Neutrophil (primary cell): ENCODE results near the gene KMT2C.
"Not testable (repeated sequence)": the region's sequence is repeated elsewhere in the genome, so short reads cannot be mapped to it uniquely, and the experiment has no call there.

Experiments
- H3K27ac ChIP-seq: fragments of 200-600 bp; sonication (generic); 2 replicates; pipeline ENCODE4 v1.5.1; 2016; ENCODE audit warnings: mild to moderate bottlenecking, moderate library complexity
- H3K27me3 ChIP-seq: fragments of 200-600 bp; sonication (generic); 2 replicates; pipeline ENCODE4 v1.6.0; 2016; ENCODE audit warnings: mild to moderate bottlenecking
- H3K36me3 ChIP-seq: fragments of 200-600 bp; sonication (generic); 2 replicates; pipeline ENCODE4 v1.5.1; 2017
- H3K4me1 ChIP-seq, 2 experiments: fragments of 200-600 bp in 1 of 2; sonication (generic) in 1 of 2; 1 replicate in 1 of 2; 2 replicates in 1 of 2; pipeline versions ENCODE4 v1.5.1 to v1.6.1; 2013 to 2016; ENCODE audit warnings: low read depth in 1 of 2, low read length in 1 of 2, mild to moderate bottlenecking in 1 of 2, moderate library complexity in 1 of 2; ENCODE audit not compliant: control insufficient read depth in 1 of 2, insufficient read depth in 1 of 2
- H3K4me3 ChIP-seq, 2 experiments: fragments of 200-600 bp in 1 of 2; sonication (generic) in 1 of 2; 1 replicate in 1 of 2; 2 replicates in 1 of 2; pipeline ENCODE4 v1.5.1; 2013 to 2016; ENCODE audit warnings: low read depth in 1 of 2, low read length in 1 of 2, mild to moderate bottlenecking in 1 of 2, moderate library complexity in 1 of 2
- H3K9me3 ChIP-seq: fragments of 200-600 bp; sonication (generic); 2 replicates; pipeline ENCODE4 v1.5.1; 2016
- TF ChIP-seq, protein P1 (sequence below): fragments of 200-600 bp; sonication (generic); IDR thresholded peaks from 2 replicates; pipeline ENCODE4 v1.5.1; 2016; ENCODE audit warnings: antibody characterized with exemption

KMT2C gene

DNA sequence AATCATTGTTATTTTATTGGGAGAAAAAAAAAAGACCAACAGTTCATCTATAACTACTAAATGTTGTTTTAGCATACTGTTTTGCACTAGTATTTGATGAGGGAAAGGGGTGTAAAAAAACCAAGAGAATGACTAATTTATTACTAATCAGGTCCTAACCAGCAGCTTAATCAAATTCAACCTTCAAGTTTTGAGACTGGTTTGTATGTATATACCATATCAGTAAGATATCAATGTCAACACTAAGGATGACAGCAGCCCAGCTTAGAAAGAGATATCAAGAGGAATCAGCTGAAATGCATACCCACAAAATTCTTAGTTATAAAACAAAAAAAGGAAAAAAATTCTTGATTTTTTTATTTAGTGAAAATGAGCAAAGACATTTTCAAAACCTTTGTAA, 122.6 kb downstream of the KMT2C start:
- no peaks in the 10 kb centered on the region for H3K27me3 ChIP-seq
- peaks cover 38% of the 10 kb centered on the region for H3K36me3 ChIP-seq
- TF ChIP-seq, protein P1, sequence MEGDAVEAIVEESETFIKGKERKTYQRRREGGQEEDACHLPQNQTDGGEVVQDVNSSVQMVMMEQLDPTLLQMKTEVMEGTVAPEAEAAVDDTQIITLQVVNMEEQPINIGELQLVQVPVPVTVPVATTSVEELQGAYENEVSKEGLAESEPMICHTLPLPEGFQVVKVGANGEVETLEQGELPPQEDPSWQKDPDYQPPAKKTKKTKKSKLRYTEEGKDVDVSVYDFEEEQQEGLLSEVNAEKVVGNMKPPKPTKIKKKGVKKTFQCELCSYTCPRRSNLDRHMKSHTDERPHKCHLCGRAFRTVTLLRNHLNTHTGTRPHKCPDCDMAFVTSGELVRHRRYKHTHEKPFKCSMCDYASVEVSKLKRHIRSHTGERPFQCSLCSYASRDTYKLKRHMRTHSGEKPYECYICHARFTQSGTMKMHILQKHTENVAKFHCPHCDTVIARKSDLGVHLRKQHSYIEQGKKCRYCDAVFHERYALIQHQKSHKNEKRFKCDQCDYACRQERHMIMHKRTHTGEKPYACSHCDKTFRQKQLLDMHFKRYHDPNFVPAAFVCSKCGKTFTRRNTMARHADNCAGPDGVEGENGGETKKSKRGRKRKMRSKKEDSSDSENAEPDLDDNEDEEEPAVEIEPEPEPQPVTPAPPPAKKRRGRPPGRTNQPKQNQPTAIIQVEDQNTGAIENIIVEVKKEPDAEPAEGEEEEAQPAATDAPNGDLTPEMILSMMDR, result no peak
- no peak overlapping the region for H3K27ac ChIP-seq
- H3K4me3 ChIP-seq, result no peak overlapping the region
- H3K4me1 ChIP-seq, result peaks cover 0 to 3% of the 10 kb centered on the region in 2 experiments
- no peaks in the 10 kb centered on the region for H3K9me3 ChIP-seq

DNA sequence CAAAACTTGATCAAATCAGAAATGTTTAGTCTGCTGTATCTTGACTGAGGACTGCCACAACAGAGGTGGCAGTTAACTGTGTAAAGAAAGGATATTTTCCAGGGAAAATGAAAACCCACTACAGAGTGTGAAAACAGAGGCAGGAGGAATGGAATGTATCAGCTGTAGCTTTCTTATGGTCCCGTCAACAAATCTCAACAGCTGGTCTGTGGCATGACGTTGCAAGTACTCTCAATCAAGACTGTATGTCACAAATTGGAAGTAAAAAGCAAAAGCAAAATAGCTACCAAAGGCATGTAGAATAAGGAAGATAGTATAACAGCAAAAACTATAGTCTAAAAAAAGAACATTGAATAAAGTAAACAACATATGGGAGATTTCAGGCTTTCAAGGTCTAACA, 123.5 kb downstream of the KMT2C start:
- no peak overlapping the region for H3K27ac ChIP-seq
- H3K4me3 ChIP-seq, result no peak overlapping the region
- H3K4me1 ChIP-seq, result peaks cover 0 to 3% of the 10 kb centered on the region in 2 experiments
- H3K9me3 ChIP-seq, result no peaks in the 10 kb centered on the region
- no peaks in the 10 kb centered on the region for H3K27me3 ChIP-seq
- H3K36me3 ChIP-seq, result peaks cover 34% of the 10 kb centered on the region
- TF ChIP-seq, protein P1, result no peak

DNA sequence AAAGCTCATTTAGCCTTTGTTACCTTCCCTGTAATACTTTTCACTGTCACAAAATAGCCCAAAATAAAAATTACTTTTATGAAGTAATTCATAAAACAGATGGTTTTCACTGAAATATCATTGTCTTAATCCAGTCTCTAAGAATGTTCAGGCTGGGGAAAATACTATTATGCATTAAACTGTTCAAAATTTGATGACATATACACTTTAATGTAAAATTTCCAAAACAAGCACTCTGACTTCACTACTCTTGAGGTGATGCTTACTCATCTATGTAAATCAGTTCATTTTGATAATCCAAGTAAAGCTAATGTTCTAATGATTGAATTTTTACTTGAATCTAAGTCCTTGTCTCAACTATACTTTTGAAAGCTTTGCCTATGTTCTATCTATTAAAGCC, 127.9 kb downstream of the KMT2C start:
- Histone ChIP-seq H3K4me3 (no peak overlapping the region), H3K4me1 (no peaks in the 10 kb centered on the region), H3K36me3 (peaks cover 55% of the 10 kb centered on the region), H3K27me3 (no peaks in the 10 kb centered on the region), H3K9me3 (no peaks in the 10 kb centered on the region), H3K27ac (peak overlapping the region; percentile 56)
- TF ChIP-seq, protein P1, result no peak

DNA sequence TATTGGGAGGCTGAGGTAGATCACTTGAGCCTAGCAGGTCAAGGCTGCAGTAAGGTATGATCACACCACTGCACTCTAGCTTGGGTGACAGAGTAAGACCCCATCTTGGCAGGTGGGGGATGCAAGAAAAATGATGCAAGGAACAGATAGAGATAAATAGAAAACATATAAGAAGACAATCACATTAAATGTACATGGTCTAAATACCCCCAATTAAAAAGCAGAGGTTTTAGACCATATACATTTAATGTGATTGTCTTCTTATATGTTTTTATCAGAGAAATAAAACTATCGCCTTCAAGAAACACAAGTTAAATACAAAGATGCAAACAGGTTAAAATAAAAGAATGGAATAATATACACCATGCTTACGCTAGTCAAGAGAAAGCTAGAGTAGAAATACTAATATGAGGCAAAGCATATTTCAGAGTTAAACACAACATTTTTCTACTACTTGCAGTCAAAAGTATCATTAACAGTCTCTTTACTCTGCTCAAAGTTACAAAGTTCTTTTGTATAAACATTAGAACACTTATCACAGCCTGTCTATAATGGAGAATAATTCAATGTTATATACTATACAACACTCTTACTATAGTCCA, 136.2 kb downstream of the KMT2C start:
- not testable (repeated sequence) for H3K4me3 ChIP-seq, H3K27ac ChIP-seq, H3K27me3 ChIP-seq, H3K4me1 ChIP-seq, H3K9me3 ChIP-seq
- peaks cover 20% of the 10 kb centered on the region for H3K36me3 ChIP-seq

DNA sequence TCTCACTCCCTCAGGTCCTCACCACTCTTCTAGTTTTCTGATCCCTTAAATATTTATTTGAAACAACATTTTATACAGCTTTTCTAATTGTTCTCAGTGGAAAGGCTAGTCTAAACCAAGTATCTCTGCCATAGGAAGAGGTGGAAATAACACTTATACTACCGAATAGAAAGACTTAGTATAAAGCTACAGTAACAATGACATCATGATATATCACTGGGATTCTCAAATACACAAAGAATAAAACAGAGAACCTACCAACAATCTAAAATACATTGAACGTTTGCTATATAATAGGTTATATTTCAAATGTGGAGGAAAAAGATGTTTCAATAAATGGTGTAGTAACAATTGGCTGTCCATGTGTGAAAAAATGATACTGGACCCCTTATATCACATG, 142.9 kb downstream of the KMT2C start:
- Histone ChIP-seq H3K4me1 (no peaks in the 10 kb centered on the region), H3K27me3 (no peaks in the 10 kb centered on the region), H3K27ac (no peak overlapping the region), H3K4me3 (no peak overlapping the region), H3K36me3 (peaks cover 8% of the 10 kb centered on the region), H3K9me3 (no peaks in the 10 kb centered on the region)
- TF ChIP-seq, protein P1, result no peak

DNA sequence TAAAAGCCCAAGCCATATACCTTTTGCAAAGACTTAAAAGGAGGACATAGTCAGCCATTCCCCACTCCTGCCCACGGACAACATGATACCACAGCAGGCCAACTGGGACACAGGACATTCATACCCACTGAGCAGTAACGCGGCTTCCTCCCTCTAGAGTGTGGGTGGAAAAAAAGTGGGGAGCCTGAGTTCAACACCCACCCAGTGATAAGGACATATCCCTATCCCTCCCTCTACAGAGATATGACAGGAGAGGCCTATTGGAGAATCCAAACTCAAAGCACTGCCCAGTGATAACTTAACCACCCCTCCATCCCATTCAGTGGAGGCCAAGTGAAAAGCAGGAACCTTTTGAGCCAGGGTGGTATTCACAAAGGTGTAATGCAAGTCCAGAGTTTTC, 148.8 kb downstream of the KMT2C start:
- H3K9me3 ChIP-seq, H3K27ac ChIP-seq, H3K4me1 ChIP-seq, H3K36me3 ChIP-seq, H3K27me3 ChIP-seq, H3K4me3 ChIP-seq: not testable (repeated sequence)

DNA sequence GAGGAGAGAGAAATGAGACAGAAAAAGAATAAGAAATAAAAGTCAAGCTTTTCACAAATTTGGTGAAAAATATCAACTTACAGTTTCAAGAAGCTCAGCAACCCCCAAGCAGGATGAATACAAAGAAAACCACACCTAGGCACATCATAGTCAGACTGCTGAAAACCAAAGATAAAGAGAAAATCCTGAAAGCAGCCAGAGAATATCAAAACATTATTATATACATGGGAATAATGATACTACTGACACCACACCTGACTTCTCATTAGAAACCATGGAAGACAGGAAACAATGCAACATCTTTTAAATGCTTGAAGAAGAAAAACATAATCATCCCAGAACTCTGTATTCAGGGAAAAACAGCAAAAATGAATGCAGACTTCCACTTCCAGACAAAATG, 149.6 kb downstream of the KMT2C start:
- H3K36me3 ChIP-seq, result not testable (repeated sequence)

DNA sequence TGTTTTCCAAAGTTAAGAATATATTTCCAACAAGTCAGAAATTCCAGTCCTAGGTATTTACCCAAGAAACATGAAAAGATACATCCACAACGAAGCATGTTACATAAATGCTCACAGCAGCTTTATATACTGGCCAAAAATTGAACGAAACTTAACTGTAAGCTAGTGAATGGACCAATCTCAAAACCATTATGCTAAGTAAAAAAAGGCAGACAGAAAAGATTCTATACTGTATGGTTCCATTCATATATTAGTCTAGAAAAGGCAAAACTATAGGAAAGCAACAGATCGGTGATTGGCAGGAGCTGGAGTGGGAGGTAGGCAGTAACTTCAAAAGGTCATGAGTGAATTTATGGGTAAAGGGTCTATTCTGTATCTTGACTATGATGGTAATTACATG, 150.8 kb downstream of the KMT2C start:
- H3K9me3 ChIP-seq, H3K36me3 ChIP-seq, H3K27me3 ChIP-seq, H3K27ac ChIP-seq, H3K4me3 ChIP-seq, H3K4me1 ChIP-seq: not testable (repeated sequence)

More for the DNA sequence above, 149.6 kb downstream of the KMT2C start:
- not testable (repeated sequence) for H3K27me3 ChIP-seq, H3K4me3 ChIP-seq, H3K4me1 ChIP-seq, H3K27ac ChIP-seq, H3K9me3 ChIP-seq

DNA sequence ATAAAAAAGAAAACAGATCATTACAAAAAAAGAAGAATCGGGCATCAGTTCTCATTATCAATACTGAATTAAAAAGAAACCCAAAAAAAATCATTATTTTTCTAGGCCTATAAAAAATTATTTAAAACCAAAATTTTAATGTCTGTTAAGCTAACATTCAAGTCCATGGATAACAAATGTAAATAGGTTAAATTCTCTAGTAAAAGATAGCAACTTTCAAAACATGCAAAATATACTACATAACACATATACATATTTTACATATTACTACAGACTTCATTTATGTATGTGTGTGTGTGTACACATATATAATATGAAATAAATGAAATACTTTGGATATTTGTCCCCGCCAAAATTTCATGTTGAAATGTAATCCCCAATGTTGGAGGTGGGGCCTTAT, 158.1 kb downstream of the KMT2C start:
- H3K4me3 ChIP-seq, H3K4me1 ChIP-seq, H3K27ac ChIP-seq, H3K27me3 ChIP-seq, H3K9me3 ChIP-seq: not testable (repeated sequence)
- H3K36me3 ChIP-seq, result peaks cover 15% of the 10 kb centered on the region

DNA sequence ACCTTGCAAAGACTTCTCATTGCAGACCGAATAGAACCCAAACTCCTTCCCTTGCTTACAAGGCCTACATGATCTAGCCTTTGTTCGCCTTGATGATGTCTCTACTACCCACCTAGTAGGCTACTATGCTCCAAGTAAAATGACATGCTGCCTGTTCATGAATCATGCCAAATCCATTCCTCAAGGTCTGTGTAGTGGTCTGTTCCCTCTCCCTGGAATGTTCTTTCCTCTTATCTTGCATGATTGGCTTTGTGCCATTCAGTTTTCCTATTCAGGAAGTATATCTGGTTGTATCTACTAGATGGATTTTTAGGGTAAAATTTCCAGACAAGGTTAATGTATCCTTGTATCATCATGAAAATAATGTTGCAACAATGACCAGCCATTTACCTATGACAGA, 165.4 kb downstream of the KMT2C start:
- H3K27ac ChIP-seq, H3K9me3 ChIP-seq, H3K27me3 ChIP-seq, H3K4me1 ChIP-seq, H3K4me3 ChIP-seq: not testable (repeated sequence)
- H3K36me3 ChIP-seq, result peaks cover 41% of the 10 kb centered on the region
